IMR-90 (cell line): ENCODE data around the gene VEZT. TPM values are rescaled to one million over a fixed set of nuclear protein-coding genes. Genes with fewer than 3 reads are reported as not detected.

Experiments used
- CHD1 ChIP-seq: IDR thresholded peaks from 2 replicates; pipeline ENCODE4 v1.6.1; 2012; ENCODE audit warnings: low read depth, low read length, improper control_type of control experiment
- FOS ChIP-seq: fragments of 150-350 bp; IDR thresholded peaks from 2 replicates; pipeline ENCODE4 v1.6.1; 2016; ENCODE audit warnings: low read depth, low read length
- MAFK ChIP-seq: IDR thresholded peaks from 2 replicates; pipeline ENCODE4 v1.6.1; 2012; ENCODE audit warnings: low read depth, low read length, improper control_type of control experiment
- MAZ ChIP-seq: IDR thresholded peaks from 2 replicates; pipeline ENCODE4 v1.6.1; 2012; ENCODE audit warnings: low read depth, mild to moderate bottlenecking, low read length, improper control_type of control experiment, moderate library complexity, borderline replicate concordance
- MXI1 ChIP-seq: IDR thresholded peaks from 2 replicates; pipeline ENCODE4 v1.6.1; 2012; ENCODE audit warnings: low read depth, mild to moderate bottlenecking, low read length, moderate library complexity, borderline replicate concordance
- POLR2A ChIP-seq: IDR thresholded peaks from 2 replicates; pipeline ENCODE4 v1.6.1; 2012; ENCODE audit warnings: mild to moderate bottlenecking, low read depth, low read length
- RAD21 ChIP-seq: IDR thresholded peaks from 2 replicates; pipeline ENCODE4 v1.6.1; 2012; ENCODE audit warnings: low read length, improper control_type of control experiment
- RFX5 ChIP-seq: IDR thresholded peaks from 2 replicates; pipeline ENCODE4 v1.8.0; 2012; ENCODE audit warnings: low read depth, mild to moderate bottlenecking, low read length, moderate library complexity
- polyA plus RNA-seq, 3 experiments: library from polyadenylated mRNA; depleted of rRNA; stranded (reverse); fragments of >200 nt; gene quantifications; 2 replicates each; pipeline ENCODE4 v1.2.3, GENCODE V29; 2012; ENCODE audit warnings: low replicate concordance in 1 of 3
- total RNA-seq: library from RNA; depleted of rRNA; stranded (reverse); fragments of >200 nt; gene quantifications from 2 replicates; pipeline ENCODE4 v1.2.3, GENCODE V29; 2012
- TF ChIP-seq, protein P1 (sequence below): fragments of 150-350 bp; IDR thresholded peaks from 2 replicates; pipeline ENCODE4 v1.6.1; 2017; ENCODE audit warnings: mild to moderate bottlenecking, antibody characterized with exemption, low read length, low read depth

Gene VEZT
- total and polyA plus RNA-seq, 2 of the 4 experiments (the other 2 are of a cell fraction) = 54.5 to 90.2 TPM

DNA sequence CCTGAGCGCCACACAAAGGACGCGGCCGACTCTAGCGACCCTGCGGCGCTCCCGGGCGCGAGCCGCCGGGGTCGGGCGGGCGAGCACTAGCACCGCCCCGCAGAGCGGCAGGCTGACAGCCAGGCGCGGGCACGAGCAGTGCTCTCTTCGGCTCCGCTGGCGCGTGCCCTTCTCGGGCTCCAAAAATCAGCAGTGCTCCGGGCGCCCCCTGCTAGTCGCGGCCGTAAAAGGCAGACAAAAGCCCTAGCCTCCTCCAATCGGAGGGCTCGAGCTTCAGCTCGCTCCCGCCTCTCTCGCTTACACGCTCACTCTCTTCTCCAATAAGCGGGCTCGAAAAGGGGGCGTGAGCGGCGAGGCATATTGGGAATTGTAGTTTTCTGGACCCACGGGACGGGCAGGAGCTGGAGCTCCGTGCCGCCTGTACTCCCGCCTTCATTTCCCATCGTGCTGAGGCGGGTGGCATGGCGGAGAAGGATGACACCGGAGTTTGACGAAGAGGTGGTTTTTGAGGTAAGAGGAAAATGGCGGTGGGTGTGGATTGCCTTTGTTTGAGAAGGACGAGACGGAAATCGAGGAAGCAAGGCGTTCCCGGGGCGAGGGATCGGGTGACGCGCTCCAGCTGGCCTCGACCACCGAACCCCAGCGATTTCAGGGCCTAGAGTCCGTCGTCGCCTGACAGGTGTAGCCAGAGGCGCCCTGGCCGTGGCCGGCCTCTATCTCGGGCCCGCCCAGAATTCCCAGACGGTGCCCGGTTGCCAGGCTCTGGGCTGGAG lies at the start of gene VEZT, which contains the start of gene FGD6 (continued):
- TF ChIP-seq, protein P1, sequence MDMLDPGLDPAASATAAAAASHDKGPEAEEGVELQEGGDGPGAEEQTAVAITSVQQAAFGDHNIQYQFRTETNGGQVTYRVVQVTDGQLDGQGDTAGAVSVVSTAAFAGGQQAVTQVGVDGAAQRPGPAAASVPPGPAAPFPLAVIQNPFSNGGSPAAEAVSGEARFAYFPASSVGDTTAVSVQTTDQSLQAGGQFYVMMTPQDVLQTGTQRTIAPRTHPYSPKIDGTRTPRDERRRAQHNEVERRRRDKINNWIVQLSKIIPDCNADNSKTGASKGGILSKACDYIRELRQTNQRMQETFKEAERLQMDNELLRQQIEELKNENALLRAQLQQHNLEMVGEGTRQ = peak; percentile 81
- TF ChIP-seq MXI1 (peak; percentile 93), FOS (no peak; the same call in 1 of the 2 replicates), POLR2A (peak; percentile 76; the same call in 1 of the 2 replicates), RFX5 (no peak), MAZ (peak; percentile 68), CHD1 (0 out of 2 replicates have a peak, but pooled peaks have one; percentile 1), RAD21 (peak; percentile 81), MAFK (no peak)
